IMR-90 (cell line): Measurements from ENCODE around the gene SH3BP4. TPM values are rescaled to one million over a fixed set of nuclear protein-coding genes. Genes with fewer than 3 reads are reported as not detected.
A peak's percentile ranks its signal among the peaks of the same experiment; 100 is the strongest.

ENCODE experiments used
- ATAC-seq: fragments of 200-7000 bp; cut with Tn5 transposase; 2 replicates; pipeline ENCODE4 v1.9.1; 2020; ENCODE audit warnings: low read depth, mild to moderate bottlenecking, moderate library complexity
- BruUV-seq: library from RNA; stranded (reverse); fragments of 400-500 nt; replicated peaks from 2 replicates; lab custom pipeline; 2021; lab: Mats Ljungman, UMichigan
- CTCF ChIA-PET: fragments of 300-600 bp; formaldehyde crosslinking; extraction: SDS; loops from one replicate; lab custom pipeline; 2021; ENCODE audit warnings: antibody characterized with exemption; lab: Yijun Ruan, JAX
- POLR2A ChIA-PET: fragments of 300-600 bp; sonication (Branson Sonifier 250); formaldehyde crosslinking; loops from one replicate; lab custom pipeline; 2022; ENCODE audit warnings: antibody characterized with exemption; ENCODE audit not compliant: unreplicated experiment; lab: Charles Lee
- DNase-seq: peaks from one replicate; pipeline ENCODE4 v3.0.0; 2013
- H2AFZ ChIP-seq: replicated peaks from 2 replicates; pipeline ENCODE3; 2013; ENCODE audit warnings: low read length, mild to moderate bottlenecking; ENCODE audit not compliant: poor library complexity
- H2AK5ac ChIP-seq: 2 replicates; pipeline ENCODE4 v1.6.1; 2013; ENCODE audit warnings: low read depth, low read length, inconsistent platforms
- H2AK9ac ChIP-seq: replicated peaks from 2 replicates; pipeline ENCODE3; 2013; ENCODE audit warnings: mild to moderate bottlenecking, low read depth, low read length, moderate library complexity; ENCODE audit not compliant: poor library complexity
- H2BK120ac ChIP-seq: 2 replicates; pipeline ENCODE4 v1.6.1; 2013; ENCODE audit warnings: low read depth, low read length, inconsistent platforms
- H2BK15ac ChIP-seq: 3 replicates; pipeline ENCODE4 v1.6.1; 2013; ENCODE audit warnings: low read depth, low read length, inconsistent platforms
- H2BK20ac ChIP-seq: 2 replicates; pipeline ENCODE4 v1.6.1; 2013; ENCODE audit warnings: low read depth, mild to moderate bottlenecking, inconsistent platforms, low read length, moderate library complexity
- H2BK5ac ChIP-seq: 2 replicates; pipeline ENCODE4 v1.6.1; 2013; ENCODE audit warnings: mild to moderate bottlenecking, low read depth, low read length, inconsistent platforms; ENCODE audit not compliant: poor library complexity, severe bottlenecking
- H3K14ac ChIP-seq: replicated peaks from 2 replicates; pipeline ENCODE4 v1.6.1; 2013; ENCODE audit warnings: low read depth, low read length, inconsistent platforms
- H3K18ac ChIP-seq: 2 replicates; pipeline ENCODE4 v1.6.1; 2013; ENCODE audit warnings: low read depth, low read length, control low read depth
- H3K23ac ChIP-seq: 2 replicates; pipeline ENCODE4 v1.6.1; 2013; ENCODE audit warnings: low read depth, low read length, inconsistent platforms
- H3K27ac ChIP-seq: 2 replicates; pipeline ENCODE4 v1.5.1; 2013; ENCODE audit warnings: mild to moderate bottlenecking, control low read depth, low read length; ENCODE audit not compliant: insufficient read depth
- H3K27me3 ChIP-seq: 2 replicates; pipeline ENCODE4 v1.6.1; 2013; ENCODE audit warnings: low read length; ENCODE audit not compliant: control insufficient read depth, insufficient read depth
- H3K36me3 ChIP-seq: 2 replicates; pipeline ENCODE4 v1.6.1; 2013; ENCODE audit warnings: low read length, mixed read lengths; ENCODE audit not compliant: control insufficient read depth, insufficient read depth
- H3K4ac ChIP-seq: 2 replicates; pipeline ENCODE4 v1.6.1; 2013; ENCODE audit warnings: low read depth, low read length, inconsistent platforms
- H3K4me1 ChIP-seq: 2 replicates; pipeline ENCODE4 v1.6.1; 2013; ENCODE audit warnings: low read length, mixed read lengths; ENCODE audit not compliant: control insufficient read depth, insufficient read depth
- H3K4me2 ChIP-seq: 2 replicates; pipeline ENCODE4 v1.6.1; 2013; ENCODE audit warnings: low read depth, mild to moderate bottlenecking, control low read depth, low read length, moderate library complexity
- H3K4me3 ChIP-seq: 2 replicates; pipeline ENCODE4 v1.5.1; 2013; ENCODE audit warnings: low read depth, mild to moderate bottlenecking, control low read depth, low read length, moderate library complexity; ENCODE audit not compliant: insufficient read depth
- H3K56ac ChIP-seq: 2 replicates; pipeline ENCODE4 v1.6.1; 2013; ENCODE audit warnings: low read length, inconsistent platforms; ENCODE audit not compliant: insufficient read depth; ENCODE audit errors: extremely low read depth
- H3K79me1 ChIP-seq, 2 experiments: 2 replicates each; pipeline ENCODE4 v1.6.1; 2013; ENCODE audit warnings: low read length in 2 of 2, inconsistent platforms in 1 of 2, low read depth in 1 of 2
- H3K9ac ChIP-seq: 2 replicates; pipeline ENCODE4 v1.6.1; 2013; ENCODE audit warnings: low read depth, low read length, control low read depth
- H3K9me1 ChIP-seq: 2 replicates; pipeline ENCODE4 v1.6.1; 2013; ENCODE audit warnings: low read length, inconsistent platforms; ENCODE audit not compliant: insufficient read depth
- H3K9me3 ChIP-seq: 2 replicates; pipeline ENCODE4 v1.6.1; 2013; ENCODE audit warnings: low read length; ENCODE audit not compliant: control insufficient read depth, insufficient read depth
- H4K20me1 ChIP-seq: 2 replicates; pipeline ENCODE4 v1.6.1; 2013; ENCODE audit warnings: low read length, inconsistent platforms; ENCODE audit not compliant: insufficient read depth
- H4K5ac ChIP-seq: 2 replicates; pipeline ENCODE4 v1.6.1; 2013; ENCODE audit warnings: mild to moderate bottlenecking, low read depth, low read length, control low read depth
- H4K8ac ChIP-seq, 2 experiments: 2 replicates each; pipeline ENCODE4 v1.6.1; 2013; ENCODE audit warnings: low read depth in 2 of 2, low read length in 2 of 2, control low read depth in 1 of 2, inconsistent platforms in 1 of 2
- H4K91ac ChIP-seq: 2 replicates; pipeline ENCODE4 v1.6.1; 2013; ENCODE audit warnings: low read depth, low read length, inconsistent platforms; ENCODE audit not compliant: insufficient read depth
- BHLHE40 ChIP-seq: fragments of 150-350 bp; IDR thresholded peaks from 2 replicates; pipeline ENCODE4 v1.6.1; 2016; ENCODE audit warnings: mild to moderate bottlenecking, low read depth, low read length
- CEBPB ChIP-seq: IDR thresholded peaks from 2 replicates; pipeline ENCODE4 v1.6.1; 2012; ENCODE audit warnings: low read depth, low read length, improper control_type of control experiment
- FOS ChIP-seq: fragments of 150-350 bp; IDR thresholded peaks from 2 replicates; pipeline ENCODE4 v1.6.1; 2016; ENCODE audit warnings: low read depth, low read length
- MAFK ChIP-seq: IDR thresholded peaks from 2 replicates; pipeline ENCODE4 v1.6.1; 2012; ENCODE audit warnings: low read depth, low read length, improper control_type of control experiment
- MAZ ChIP-seq: IDR thresholded peaks from 2 replicates; pipeline ENCODE4 v1.6.1; 2012; ENCODE audit warnings: low read depth, mild to moderate bottlenecking, low read length, improper control_type of control experiment, moderate library complexity, borderline replicate concordance
- MXI1 ChIP-seq: IDR thresholded peaks from 2 replicates; pipeline ENCODE4 v1.6.1; 2012; ENCODE audit warnings: low read depth, mild to moderate bottlenecking, low read length, moderate library complexity, borderline replicate concordance
- NFE2L2 ChIP-seq: fragments of 150-350 bp; IDR thresholded peaks from 2 replicates; pipeline ENCODE4 v1.6.1; 2016; ENCODE audit warnings: low read depth, mild to moderate bottlenecking, low read length
- POLR2A ChIP-seq: IDR thresholded peaks from 2 replicates; pipeline ENCODE4 v1.6.1; 2012; ENCODE audit warnings: mild to moderate bottlenecking, low read depth, low read length
- RCOR1 ChIP-seq: IDR thresholded peaks from 2 replicates; pipeline ENCODE4 v1.6.1; 2012; ENCODE audit warnings: mild to moderate bottlenecking, low read length, improper control_type of control experiment; ENCODE audit not compliant: insufficient replicate concordance
- RFX5 ChIP-seq: IDR thresholded peaks from 2 replicates; pipeline ENCODE4 v1.8.0; 2012; ENCODE audit warnings: low read depth, mild to moderate bottlenecking, low read length, moderate library complexity
- SMC3 ChIP-seq: fragments of 150-350 bp; IDR thresholded peaks from 2 replicates; pipeline ENCODE4 v1.6.1; 2016; ENCODE audit warnings: low read depth, mild to moderate bottlenecking, antibody characterized with exemption, low read length, moderate library complexity
- WGBS, 2 experiments: methylation state at CpG; one replicate each; pipeline versions ENCODE4 v1.1.5 to v1.1.7; 2013; ENCODE audit warnings: missing lambda C conversion rate in 2 of 2; ENCODE audit not compliant: insufficient read length in 1 of 2; ENCODE audit errors: extremely low coverage in 2 of 2; 5-methylcytosine and 5-hydroxymethylcytosine counted together
- dilution Hi-C: fragments of 300-500 bp; cut with HindIII; formaldehyde crosslinking; loops from one replicate; pipeline ENCODE4 v1.14.3; 2018; ENCODE audit warnings: low sequenced_read_pairs; ENCODE audit not compliant: unreplicated experiment
- in situ Hi-C: fragments of 300-500 bp; cut with MboI; formaldehyde crosslinking; loops from 3 replicates; pipeline ENCODE4 v1.14.3; 2019; ENCODE audit warnings: low sequenced_read_pairs, inconsistent platforms, mixed read lengths
- intact Hi-C: fragments of 100-400 bp; cut with micrococcal nuclease; formaldehyde crosslinking; loops from 2 replicates; pipeline ENCODE4 v1.10.0; 2022
- polyA plus RNA-seq, 3 experiments: library from polyadenylated mRNA; depleted of rRNA; stranded (reverse); fragments of >200 nt; gene quantifications; 2 replicates each; pipeline ENCODE4 v1.2.3, GENCODE V29; 2012; ENCODE audit warnings: low replicate concordance in 1 of 3
- total RNA-seq: library from RNA; depleted of rRNA; stranded (reverse); fragments of >200 nt; gene quantifications from 2 replicates; pipeline ENCODE4 v1.2.3, GENCODE V29; 2012
- TF ChIP-seq, protein P1 (sequence below): fragments of 150-350 bp; IDR thresholded peaks from 2 replicates; pipeline ENCODE4 v1.6.1; 2016; ENCODE audit warnings: low read depth, mild to moderate bottlenecking, low read length, moderate library complexity, borderline replicate concordance
- TF ChIP-seq, protein P2 (sequence below): fragments of 150-350 bp; IDR thresholded peaks from 2 replicates; pipeline ENCODE4 v1.6.1; 2017; ENCODE audit warnings: mild to moderate bottlenecking, antibody characterized with exemption, low read length, low read depth

Gene SH3BP4
- total and polyA plus RNA-seq, 2 of the 4 experiments (the other 2 are of a cell fraction) = 104 to 122 TPM

DNA sequence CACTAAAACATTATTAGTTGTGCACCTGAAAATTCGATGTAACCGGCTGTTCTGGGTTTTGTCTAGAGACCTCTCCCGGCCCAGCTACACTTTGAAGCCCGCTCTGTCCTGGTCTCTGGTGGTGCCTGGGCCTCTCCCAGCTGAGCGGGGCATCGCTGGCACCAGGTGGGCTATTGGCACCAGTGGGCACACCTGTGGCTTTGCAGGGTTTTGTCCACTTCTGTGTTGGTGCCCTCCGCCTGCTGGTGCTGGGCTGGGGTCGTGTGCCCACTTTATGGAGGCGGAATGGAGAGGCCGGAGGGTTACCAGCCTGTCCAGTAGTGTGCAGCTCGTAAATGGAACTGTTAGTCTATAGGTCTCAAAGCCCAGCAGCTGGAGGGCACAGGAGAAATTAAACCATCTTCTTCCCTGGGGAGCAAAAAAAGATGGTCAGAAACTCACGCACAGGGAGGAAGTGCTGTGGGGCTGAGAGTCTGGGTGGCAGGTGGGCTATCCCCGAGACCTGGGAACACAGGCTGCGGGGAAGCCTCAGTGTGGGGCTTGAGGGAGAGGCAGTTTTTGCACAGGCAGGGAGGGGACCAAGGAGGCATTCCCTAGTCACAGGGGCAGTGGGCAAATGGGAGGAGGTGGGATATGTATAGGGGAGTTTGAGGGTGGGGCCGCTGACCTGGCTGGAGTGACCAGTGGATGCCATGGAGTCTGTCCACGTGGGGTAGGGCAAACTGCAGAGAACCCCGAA is 30.4 kb downstream of the SH3BP4 start:
- Histone ChIP-seq H2AK9ac (peak overlapping the region; percentile 74), H3K27me3 (no peaks in the 10 kb centered on the region), H3K4me2 (peak overlapping the region; percentile 40; the same call in 1 of the 2 replicates), H4K5ac (peak overlapping the region; percentile 47), H3K36me3 (peaks cover 29% of the 10 kb centered on the region), H4K91ac (peak overlapping the region; percentile 89), H3K79me1 (peaks cover 0 to 89% of the 10 kb centered on the region in 2 experiments), H2BK20ac (peak overlapping the region; percentile 91), H3K4me1 (peaks cover 57% of the 10 kb centered on the region), H2BK15ac (peak overlapping the region; percentile 88; the same call in 2 of the 3 replicates), H3K27ac (peak overlapping the region; percentile 85), H3K56ac (peak overlapping the region; percentile 76), H3K23ac (peak overlapping the region; percentile 39), H3K9me3 (no peaks in the 10 kb centered on the region; the same call in 1 of the 2 replicates), H2BK120ac (peak overlapping the region; percentile 83), H3K9me1 (peaks cover 56% of the 10 kb centered on the region), H4K20me1 (peaks cover 90% of the 10 kb centered on the region), H3K4me3 (no peak overlapping the region), H3K4ac (peak overlapping the region; percentile 91), H4K8ac (peak overlapping the region; percentile 30 to 92), H2AFZ (no peak overlapping the region), H2AK5ac (peak overlapping the region; percentile 87), H3K18ac (peak overlapping the region; percentile 60), H3K14ac (peak overlapping the region; percentile 59), H2BK5ac (peak overlapping the region; percentile 80), H3K9ac (peak overlapping the region; percentile 23)
- dilution Hi-C loops = no loop called here
- ChIA-PET CTCF (interaction anchor here (0.9 kb wide), 2 partner anchors 9 to 10 kb away, joined by 3 to 4 read pairs; no protein-coding TSS in a partner anchor), POLR2A (interaction anchor here (0.5 kb wide), 1 partner anchor 27 kb away, joined by 6 read pairs; no protein-coding TSS in a partner anchor)
- intact Hi-C loops = loop anchor here (5.0 to 10.0 kb wide), 4 partner anchors 100 to 537 kb away; no protein-coding TSS in a partner anchor
- TF ChIP-seq, protein P1, sequence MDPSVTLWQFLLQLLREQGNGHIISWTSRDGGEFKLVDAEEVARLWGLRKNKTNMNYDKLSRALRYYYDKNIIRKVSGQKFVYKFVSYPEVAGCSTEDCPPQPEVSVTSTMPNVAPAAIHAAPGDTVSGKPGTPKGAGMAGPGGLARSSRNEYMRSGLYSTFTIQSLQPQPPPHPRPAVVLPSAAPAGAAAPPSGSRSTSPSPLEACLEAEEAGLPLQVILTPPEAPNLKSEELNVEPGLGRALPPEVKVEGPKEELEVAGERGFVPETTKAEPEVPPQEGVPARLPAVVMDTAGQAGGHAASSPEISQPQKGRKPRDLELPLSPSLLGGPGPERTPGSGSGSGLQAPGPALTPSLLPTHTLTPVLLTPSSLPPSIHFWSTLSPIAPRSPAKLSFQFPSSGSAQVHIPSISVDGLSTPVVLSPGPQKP = no peak
- TF ChIP-seq, protein P2, sequence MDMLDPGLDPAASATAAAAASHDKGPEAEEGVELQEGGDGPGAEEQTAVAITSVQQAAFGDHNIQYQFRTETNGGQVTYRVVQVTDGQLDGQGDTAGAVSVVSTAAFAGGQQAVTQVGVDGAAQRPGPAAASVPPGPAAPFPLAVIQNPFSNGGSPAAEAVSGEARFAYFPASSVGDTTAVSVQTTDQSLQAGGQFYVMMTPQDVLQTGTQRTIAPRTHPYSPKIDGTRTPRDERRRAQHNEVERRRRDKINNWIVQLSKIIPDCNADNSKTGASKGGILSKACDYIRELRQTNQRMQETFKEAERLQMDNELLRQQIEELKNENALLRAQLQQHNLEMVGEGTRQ = no peak
- no peak for TF ChIP-seq MAZ
- TF ChIP-seq CEBPB = no peak
- TF ChIP-seq RFX5 = no peak
- TF ChIP-seq BHLHE40 = no peak
- TF ChIP-seq RCOR1 = no peak
- no peak for TF ChIP-seq MAFK
- no peak for TF ChIP-seq NFE2L2
- TF ChIP-seq POLR2A = no peak
- no peak for TF ChIP-seq MXI1
- TF ChIP-seq FOS = no peak
- TF ChIP-seq SMC3 = no peak
- BruUV-seq = no TSS peak
- DNase-seq = no peak
- 96% methylated on average over 11 of the region's 17 CpGs; no CpG with 5 or more reads in 1 of the 2 experiments for whole genome bisulfite sequencing, 2 experiments
- ATAC-seq = no peak
- in situ Hi-C loops = no loop called here
